Central memory CD8-positive, alpha-beta T cell (primary cell): ENCODE data around the gene PLCG2.
"Not testable (repeated sequence)": the region's sequence is repeated elsewhere in the genome, so short reads cannot be mapped to it uniquely, and the experiment has no call there.

Experiments
- ATAC-seq: fragments of 150-1000 bp; cut with Tn5 transposase; replicated peaks from 2 replicates; pipeline ENCODE4 v1.10.0; 2022; ENCODE audit warnings: mild to moderate bottlenecking, moderate FRiP score, moderate number of reproducible peaks; ENCODE audit not compliant: poor library complexity, severe bottlenecking; ENCODE audit errors: extremely low read depth
- DNase-seq, 2 donors: peaks; one replicate each; pipeline ENCODE4 v3.0.0; 2021; ENCODE audit warnings: low spot score in 2 of 2
- H3K27ac Mint-ChIP-seq: one replicate; pipeline ENCODE4 v1.8.0; 2022; ENCODE audit warnings: low read depth, mild to moderate bottlenecking, moderate library complexity, mixed read lengths
- H3K27me3 Mint-ChIP-seq: one replicate; pipeline ENCODE4 v1.8.0; 2022; ENCODE audit warnings: mixed read lengths
- H3K36me3 Mint-ChIP-seq: one replicate; pipeline ENCODE4 v1.8.0; 2022; ENCODE audit warnings: mild to moderate bottlenecking, moderate library complexity, mixed read lengths; ENCODE audit not compliant: insufficient read depth
- H3K4me1 Mint-ChIP-seq: one replicate; pipeline ENCODE4 v1.8.0; 2022; ENCODE audit warnings: mixed read lengths
- H3K4me3 Mint-ChIP-seq: one replicate; pipeline ENCODE4 v1.8.0; 2022; ENCODE audit warnings: mild to moderate bottlenecking, moderate library complexity, mixed read lengths
- H3K9me3 Mint-ChIP-seq: one replicate; pipeline ENCODE4 v1.8.0; 2022; ENCODE audit warnings: mixed read lengths

The PLCG2 gene

GRCh38 chr16:81741430-81741770 is 37.7 kb upstream of the PLCG2 start:
- not testable (repeated sequence) for H3K9me3 Mint-ChIP-seq, H3K27me3 Mint-ChIP-seq, H3K27ac Mint-ChIP-seq, H3K36me3 Mint-ChIP-seq, H3K4me3 Mint-ChIP-seq, DNase-seq, ATAC-seq
- H3K4me1 Mint-ChIP-seq: peaks cover 17% of the 10 kb centered on the region

GRCh38 chr16:81744385-81744784 is 34.7 kb upstream of the PLCG2 start:
- H3K4me1 Mint-ChIP-seq: peaks cover 10% of the 10 kb centered on the region
- H3K27ac Mint-ChIP-seq: no peak overlapping the region
- H3K9me3 Mint-ChIP-seq: no peaks in the 10 kb centered on the region
- H3K36me3 Mint-ChIP-seq: no peaks in the 10 kb centered on the region
- H3K4me3 Mint-ChIP-seq: peak overlapping the region; percentile 11
- ATAC-seq (no peak), DNase-seq (no peak)
- no peaks in the 10 kb centered on the region for H3K27me3 Mint-ChIP-seq

DNA sequence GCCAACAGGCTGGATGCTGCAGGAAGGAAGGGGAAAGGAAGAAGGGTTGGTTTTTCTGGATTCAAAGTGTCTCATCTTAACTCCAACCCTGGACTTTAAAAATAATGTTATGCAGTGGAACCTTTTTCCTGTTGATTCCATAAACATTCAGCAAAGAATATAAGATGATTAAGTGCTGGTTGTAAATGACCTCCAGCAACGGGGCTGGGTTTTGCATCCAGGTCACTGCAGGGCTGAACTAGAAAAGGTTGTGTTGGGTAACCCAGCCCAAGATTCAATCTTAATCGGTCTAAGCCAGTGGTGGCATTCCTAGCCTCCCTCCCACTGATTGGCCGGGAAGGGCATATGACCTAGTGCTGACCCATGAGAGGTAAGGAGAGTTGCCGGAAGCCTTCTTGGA is 34.2 kb upstream of the PLCG2 start:
- H3K9me3 Mint-ChIP-seq: no peaks in the 10 kb centered on the region
- H3K27me3 Mint-ChIP-seq: no peaks in the 10 kb centered on the region
- no peak overlapping the region for H3K27ac Mint-ChIP-seq
- no peak for DNase-seq
- no peaks in the 10 kb centered on the region for H3K36me3 Mint-ChIP-seq
- no peak overlapping the region for H3K4me3 Mint-ChIP-seq
- peaks cover 10% of the 10 kb centered on the region for H3K4me1 Mint-ChIP-seq
- ATAC-seq: no peak

- H3K4me1 Mint-ChIP-seq: peaks cover 10% of the 10 kb centered on the region
- H3K27ac Mint-ChIP-seq: peak overlapping the region; percentile 78
- H3K27me3 Mint-ChIP-seq: no peaks in the 10 kb centered on the region
- H3K4me3 Mint-ChIP-seq: peak overlapping the region; percentile 74
- no peaks in the 10 kb centered on the region for H3K9me3 Mint-ChIP-seq
- no peaks in the 10 kb centered on the region for H3K36me3 Mint-ChIP-seq
- ATAC-seq (peak; percentile 73), DNase-seq (peak; percentile 53 to 55)
Observed at GRCh38 chr16:81745704-81746558, 33.2 kb upstream of the PLCG2 start.

DNA sequence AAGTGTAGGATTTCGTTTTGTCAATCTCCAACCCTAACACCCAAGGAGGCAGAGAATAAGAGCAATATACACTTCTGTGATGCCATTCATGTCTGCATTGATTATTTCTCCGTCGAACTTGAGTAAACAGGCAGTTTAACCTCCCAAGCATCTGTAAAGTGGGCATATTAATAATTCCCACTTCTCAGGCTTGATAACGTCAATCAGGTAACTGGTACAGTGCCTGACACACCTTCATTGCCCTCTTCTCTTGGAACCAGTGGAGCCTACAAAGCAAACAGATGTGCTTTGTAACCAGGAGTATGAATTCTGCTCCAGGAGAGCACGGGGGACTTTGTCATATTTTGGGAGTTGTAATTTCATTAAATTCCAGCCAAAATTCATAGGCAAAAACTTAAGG is 32.5 kb upstream of the PLCG2 start:
- DNase-seq (no peak), ATAC-seq (no peak)
- Mint-ChIP-seq H3K9me3 (no peaks in the 10 kb centered on the region), H3K36me3 (no peaks in the 10 kb centered on the region), H3K4me3 (peak overlapping the region; percentile 74), H3K4me1 (peaks cover 10% of the 10 kb centered on the region), H3K27me3 (no peaks in the 10 kb centered on the region), H3K27ac (peak overlapping the region; percentile 78)

GRCh38 chr16:81748476-81749198 is 30.5 kb upstream of the PLCG2 start:
- Mint-ChIP-seq H3K9me3 (no peaks in the 10 kb centered on the region), H3K4me3 (no peak overlapping the region), H3K27me3 (no peaks in the 10 kb centered on the region), H3K36me3 (no peaks in the 10 kb centered on the region), H3K4me1 (peaks cover 10% of the 10 kb centered on the region), H3K27ac (no peak overlapping the region)
- DNase-seq (no peak), ATAC-seq (no peak)

DNA sequence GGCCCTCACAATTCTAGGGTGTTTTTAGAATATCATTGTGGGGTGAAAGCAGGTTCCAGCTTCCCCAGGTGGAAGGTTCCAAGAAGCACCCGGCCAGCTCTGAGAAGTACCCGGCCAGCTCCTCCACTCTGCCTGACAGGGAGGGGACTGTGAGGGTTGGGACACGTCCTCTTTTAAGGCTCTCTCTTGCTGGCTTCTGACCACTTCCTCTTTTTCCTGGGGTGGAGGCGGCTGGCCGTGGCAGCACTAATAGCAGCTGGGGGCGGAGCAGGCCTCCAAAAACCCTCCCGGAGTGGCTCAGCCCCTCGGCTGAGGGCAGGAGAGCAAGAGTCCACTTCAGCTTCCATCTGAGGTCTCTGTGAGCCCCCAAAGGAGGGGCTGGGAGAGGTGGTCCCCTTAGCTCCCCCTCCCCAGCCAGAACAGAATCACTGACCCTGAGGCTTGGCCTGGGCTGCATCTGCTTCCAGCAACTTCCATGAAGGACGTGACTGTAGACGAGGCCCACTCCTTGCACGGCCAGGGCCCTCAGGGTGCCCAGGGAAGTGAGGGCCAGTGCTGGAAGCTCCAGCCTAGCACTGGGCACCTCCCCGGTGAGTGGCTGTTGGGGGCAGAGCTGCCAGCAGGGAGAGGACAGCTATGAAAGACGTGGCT is 26.7 kb upstream of the PLCG2 start:
- H3K4me1 Mint-ChIP-seq: no peaks in the 10 kb centered on the region
- H3K27ac Mint-ChIP-seq: no peak overlapping the region
- no peak overlapping the region for H3K4me3 Mint-ChIP-seq

GRCh38 chr16:81752876-81753227 is 26.2 kb upstream of the PLCG2 start:
- Mint-ChIP-seq H3K4me3 (no peak overlapping the region), H3K4me1 (no peaks in the 10 kb centered on the region), H3K27ac (peak overlapping the region; percentile 44), H3K36me3 (no peaks in the 10 kb centered on the region), H3K27me3 (no peaks in the 10 kb centered on the region), H3K9me3 (no peaks in the 10 kb centered on the region)
- DNase-seq (no peak), ATAC-seq (no peak)

More for the DNA sequence above, 26.7 kb upstream of the PLCG2 start:
- no peak for DNase-seq
- no peaks in the 10 kb centered on the region for H3K36me3 Mint-ChIP-seq
- no peaks in the 10 kb centered on the region for H3K9me3 Mint-ChIP-seq
- no peaks in the 10 kb centered on the region for H3K27me3 Mint-ChIP-seq
- ATAC-seq: no peak

DNA sequence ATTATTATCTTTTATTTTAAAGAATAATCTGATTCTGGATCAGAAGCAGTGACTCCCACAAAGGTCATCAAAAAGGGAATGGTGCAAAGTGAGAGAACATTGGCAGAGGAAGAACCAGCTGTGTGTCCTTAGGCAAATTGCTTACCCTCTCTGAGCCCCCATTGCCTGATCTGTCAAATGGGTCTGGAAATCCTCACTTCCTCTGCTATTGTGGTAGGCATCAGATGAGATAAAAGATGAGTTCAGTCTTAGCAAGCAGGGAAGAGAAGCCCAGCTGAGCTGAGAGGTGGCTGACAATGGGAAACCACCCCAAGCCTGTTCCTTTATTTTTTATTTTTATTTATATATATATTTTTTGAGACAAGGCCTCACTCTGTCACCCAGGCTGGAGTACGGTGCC is 24.2 kb upstream of the PLCG2 start:
- ATAC-seq (no peak), DNase-seq (no peak)
- Mint-ChIP-seq H3K4me3 (no peak overlapping the region), H3K9me3 (no peaks in the 10 kb centered on the region), H3K4me1 (no peaks in the 10 kb centered on the region), H3K36me3 (no peaks in the 10 kb centered on the region), H3K27ac (no peak overlapping the region), H3K27me3 (no peaks in the 10 kb centered on the region)

DNA sequence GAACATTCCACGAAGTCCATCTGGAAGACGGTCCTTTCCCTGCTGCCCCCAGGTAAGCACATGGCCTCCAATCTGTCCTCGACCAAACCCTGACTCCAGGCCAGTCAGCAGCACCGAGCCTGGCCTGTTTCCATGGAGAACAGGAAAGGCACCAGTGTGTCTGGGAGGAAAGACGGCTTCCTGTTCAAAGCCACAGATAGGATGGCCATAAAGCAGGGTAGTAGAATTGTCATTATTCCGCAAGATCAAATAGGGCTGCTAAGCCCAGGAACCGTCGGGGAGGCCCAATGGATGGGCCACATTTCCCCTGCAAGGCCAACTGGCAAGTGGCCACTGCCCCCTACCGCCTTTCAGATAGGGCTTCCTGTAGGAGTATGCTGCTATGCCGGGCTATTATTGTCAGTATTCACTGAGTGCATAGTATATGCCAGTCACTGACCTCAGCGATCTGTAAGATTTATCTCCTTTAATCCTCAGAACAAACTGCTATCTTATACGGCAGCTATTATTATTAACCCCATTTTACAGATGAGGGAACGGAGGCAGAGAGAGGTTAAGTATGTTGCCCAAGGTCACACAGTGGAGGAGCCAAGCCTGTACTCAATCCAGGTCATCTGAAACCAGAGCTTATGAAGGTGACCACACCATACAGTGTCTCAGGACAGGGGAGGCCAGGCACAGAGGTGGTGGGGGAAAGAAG is 23.0 kb upstream of the PLCG2 start:
- Mint-ChIP-seq H3K27me3 (no peaks in the 10 kb centered on the region), H3K36me3 (no peaks in the 10 kb centered on the region), H3K4me1 (no peaks in the 10 kb centered on the region), H3K27ac (no peak overlapping the region), H3K4me3 (no peak overlapping the region), H3K9me3 (no peaks in the 10 kb centered on the region)
- ATAC-seq (no peak), DNase-seq (no peak)

GRCh38 chr16:81756615-81757356 is 22.3 kb upstream of the PLCG2 start:
- Mint-ChIP-seq H3K27me3 (no peaks in the 10 kb centered on the region), H3K27ac (no peak overlapping the region), H3K4me3 (no peak overlapping the region), H3K4me1 (no peaks in the 10 kb centered on the region), H3K36me3 (no peaks in the 10 kb centered on the region), H3K9me3 (no peaks in the 10 kb centered on the region)
- ATAC-seq (no peak), DNase-seq (no peak)

GRCh38 chr16:81758376-81758775 is 20.7 kb upstream of the PLCG2 start:
- H3K9me3 Mint-ChIP-seq: no peaks in the 10 kb centered on the region
- ATAC-seq (no peak), DNase-seq (no peak)
- H3K27me3 Mint-ChIP-seq: no peaks in the 10 kb centered on the region
- H3K4me1 Mint-ChIP-seq: no peaks in the 10 kb centered on the region
- H3K27ac Mint-ChIP-seq: no peak overlapping the region
- no peaks in the 10 kb centered on the region for H3K36me3 Mint-ChIP-seq
- H3K4me3 Mint-ChIP-seq: no peak overlapping the region
